ENCODE data around the gene ENC1.

The ENC1 gene

GRCh38 chr5:74657165-74657564, 16.6 kb upstream of the ENC1 start:
- DNase-seq (ENCODE audit: low read depth) = no peak

DNA sequence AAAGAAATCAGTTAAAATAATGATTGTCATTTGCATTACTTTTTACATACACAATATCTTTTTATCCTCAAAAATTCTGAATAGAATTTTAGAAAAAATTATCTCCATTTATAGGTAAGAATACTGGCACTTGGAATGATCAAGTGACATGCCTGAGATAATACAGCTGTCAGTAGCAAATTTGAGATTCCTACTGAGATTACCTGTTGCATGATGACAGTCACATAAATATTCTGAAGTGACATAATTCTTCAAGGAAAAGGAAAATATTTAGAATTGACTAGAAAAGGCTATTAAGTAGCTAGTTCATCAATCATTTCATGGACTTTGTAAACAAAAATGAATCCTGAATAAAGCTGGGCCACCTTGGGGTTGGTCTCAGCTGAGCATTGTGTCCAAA, 15.2 kb upstream of the ENC1 start:
- DNase-seq (ENCODE audit: low read depth) = no peak

DNA sequence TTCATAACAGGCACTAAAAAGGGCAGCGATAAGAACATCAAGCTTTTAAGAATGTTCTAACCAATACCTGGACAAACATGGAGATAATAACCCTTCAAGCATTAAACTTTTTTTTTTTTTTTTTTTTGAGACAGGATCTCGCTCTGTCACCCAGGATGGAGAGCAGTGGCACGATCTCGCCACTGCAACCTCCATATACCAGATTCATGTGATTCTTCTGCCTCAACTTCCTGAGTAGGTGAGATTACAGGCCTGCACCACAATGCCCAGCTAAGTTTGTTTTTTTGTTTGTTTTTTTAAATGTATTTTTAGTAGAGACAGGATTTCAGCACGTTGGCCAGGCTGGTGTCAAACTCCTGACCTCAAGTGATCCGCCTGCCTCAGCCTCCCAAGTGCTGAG, 14.7 kb upstream of the ENC1 start:
- DNase-seq (ENCODE audit: low read depth) = no peak

GRCh38 chr5:74653991-74654390, 13.5 kb upstream of the ENC1 start:
- no peak for DNase-seq (ENCODE audit: low read depth)

DNA sequence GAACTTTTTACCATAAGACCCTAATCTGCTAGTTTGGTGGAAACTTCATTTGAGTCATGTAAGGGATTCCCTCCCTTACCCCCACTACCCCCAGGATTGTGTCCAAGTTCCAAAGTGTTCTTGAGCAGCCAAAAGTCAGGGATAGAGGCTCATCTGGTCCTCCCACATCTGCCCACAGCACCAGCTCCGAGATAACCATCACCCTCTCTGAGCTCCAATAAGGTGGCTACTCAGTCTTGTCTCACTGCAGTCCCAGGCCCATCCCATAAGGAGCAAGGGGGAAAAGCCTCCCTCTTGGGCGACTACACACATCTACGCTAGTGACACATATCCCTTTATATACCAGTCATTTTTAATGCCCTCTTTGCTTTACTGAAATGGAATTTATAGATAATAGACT, 12.0 kb upstream of the ENC1 start:
- no peak for DNase-seq (ENCODE audit: low read depth)

DNA sequence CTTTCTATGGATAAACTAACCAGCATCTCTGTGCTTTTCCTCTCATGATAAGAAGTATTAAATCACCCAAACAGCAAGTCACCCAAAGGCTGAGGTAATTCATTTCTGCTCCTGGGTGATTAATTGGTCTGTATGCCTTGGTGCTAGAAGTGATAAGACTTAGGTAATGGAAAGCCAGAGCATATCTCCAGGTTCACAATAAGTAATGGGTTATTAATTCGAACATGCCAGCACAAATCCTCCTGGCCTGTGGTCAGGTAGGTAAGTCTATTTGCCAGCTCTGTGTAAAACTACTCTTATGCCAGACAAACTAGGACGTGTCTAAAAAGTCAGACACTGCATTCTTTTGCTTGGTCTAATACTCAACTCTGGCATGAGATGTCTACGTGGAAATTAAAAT, 11.2 kb upstream of the ENC1 start:
- DNase-seq (ENCODE audit: low read depth) = no peak

GRCh38 chr5:74649421-74649973, 9.0 kb upstream of the ENC1 start:
- DNase-seq (ENCODE audit: low read depth) = no peak

DNA sequence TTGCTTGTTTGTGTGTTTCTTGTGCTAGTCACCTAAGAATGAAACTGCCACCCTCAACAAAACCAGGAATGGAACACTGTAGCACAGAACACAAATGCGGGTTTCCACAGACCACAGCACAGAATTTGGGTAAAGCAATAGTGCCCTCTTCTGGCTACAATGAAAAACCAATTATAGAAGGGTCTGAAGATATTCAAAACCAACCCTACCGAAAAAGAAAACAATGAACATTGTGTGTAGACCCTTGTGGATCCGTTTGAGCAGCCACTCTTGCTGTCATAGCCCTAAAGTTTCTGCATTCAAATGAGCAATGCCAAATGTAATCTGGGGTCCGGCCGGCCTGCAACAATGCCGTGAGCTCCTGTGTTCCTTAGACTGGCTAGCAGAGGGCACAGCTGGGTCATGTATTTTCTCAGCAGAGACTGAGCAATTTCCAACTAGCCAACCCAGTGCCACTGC, 8.3 kb upstream of the ENC1 start:
- no peak for DNase-seq (ENCODE audit: low read depth)

DNA sequence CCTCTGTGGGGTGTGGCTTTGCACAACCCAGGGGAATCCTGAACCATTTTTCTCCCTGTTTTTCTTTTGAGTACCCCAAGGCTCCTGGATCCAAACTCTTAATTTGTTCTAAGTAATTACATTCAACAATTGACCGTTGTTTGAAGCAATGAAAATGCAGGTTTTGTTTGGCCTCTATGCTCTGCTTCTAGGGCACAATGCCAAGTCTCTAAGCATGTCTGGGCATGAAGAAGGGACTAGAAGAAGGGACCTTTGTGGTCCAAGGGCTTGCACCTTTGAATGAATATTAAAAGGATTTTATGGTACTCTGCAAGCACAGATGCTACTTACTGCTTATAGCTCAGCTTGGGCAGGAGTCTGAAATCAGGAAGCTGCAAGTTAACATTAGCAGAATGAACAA, 6.6 kb upstream of the ENC1 start:
- no peak for DNase-seq (ENCODE audit: low read depth)

GRCh38 chr5:74643111-74643562, 2.6 kb upstream of the ENC1 start:
- DNase-seq (ENCODE audit: low read depth) = no peak

GRCh38 chr5:74642543-74642863, 2.0 kb upstream of the ENC1 start:
- DNase-seq (ENCODE audit: low read depth) = no peak

- no peak for DNase-seq (ENCODE audit: low read depth)
Observed at GRCh38 chr5:74641735-74642542, 1.4 kb upstream of the ENC1 start.

- no peak for DNase-seq (ENCODE audit: low read depth)
Observed at GRCh38 chr5:74640954-74641734, 616 bp upstream of the ENC1 start.

DNA sequence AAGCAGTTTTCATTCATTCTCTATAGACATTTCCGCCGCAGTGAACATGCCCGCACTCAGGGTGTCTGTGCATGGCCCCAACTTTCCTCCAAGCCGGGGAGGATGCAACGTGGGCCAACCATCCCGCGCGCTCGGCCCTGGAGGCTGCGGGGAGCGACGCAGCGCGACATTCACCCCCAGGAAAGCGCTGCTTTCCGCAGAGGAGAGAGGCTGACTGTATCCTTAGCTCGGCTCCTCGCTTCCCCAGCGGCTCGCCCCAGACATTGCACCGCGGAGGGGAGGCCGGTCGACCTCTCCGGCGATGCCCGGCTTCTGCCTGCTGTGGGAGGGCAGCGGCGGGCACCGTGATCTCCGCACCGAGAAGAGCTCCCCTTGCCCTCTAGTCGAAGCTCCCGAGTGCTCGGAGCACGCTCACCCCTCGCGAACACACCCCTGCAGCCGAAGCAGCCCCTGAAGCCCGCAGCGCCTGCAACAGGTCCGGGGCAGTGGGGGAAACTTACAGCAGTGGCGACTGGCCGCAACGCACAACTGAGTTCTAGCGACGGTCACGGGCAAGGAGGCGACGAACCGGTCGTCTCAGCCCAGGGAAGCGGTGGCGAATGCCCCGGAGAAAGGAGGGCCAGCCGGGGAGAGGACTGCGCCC, 600 bp downstream of the ENC1 start:
- no peak for DNase-seq (ENCODE audit: low read depth)

GRCh38 chr5:74638970-74639806, 1.3 kb downstream of the ENC1 start:
- no peak for DNase-seq (ENCODE audit: low read depth)

- DNase-seq (ENCODE audit: low read depth) = no peak
Observed at GRCh38 chr5:74638544-74638969, 2.0 kb downstream of the ENC1 start.

DNA sequence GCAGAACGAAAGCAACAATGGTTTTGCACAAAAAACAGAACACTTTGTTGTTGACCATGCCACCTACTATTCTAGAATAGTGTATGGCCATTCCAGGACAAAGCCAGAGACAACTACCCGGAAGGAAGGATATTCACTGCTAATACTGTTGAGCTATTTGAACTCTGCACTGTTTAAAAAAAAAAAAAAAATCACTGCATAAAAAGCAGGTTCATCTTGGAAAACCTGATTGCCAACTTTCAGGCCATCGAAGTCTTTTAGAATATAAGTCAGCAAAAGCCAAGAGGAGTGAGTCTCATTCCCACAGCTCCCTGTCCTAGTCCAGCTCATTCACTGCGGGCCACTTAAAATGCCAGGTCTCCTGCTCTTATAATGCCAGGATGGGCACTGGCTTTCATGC, 4.0 kb downstream of the ENC1 start:
- no peak for DNase-seq (ENCODE audit: low read depth)

GRCh38 chr5:74636149-74636548, 4.4 kb downstream of the ENC1 start:
- DNase-seq (ENCODE audit: low read depth) = no peak

GRCh38 chr5:74634611-74635286, 5.8 kb downstream of the ENC1 start:
- no peak for DNase-seq (ENCODE audit: low read depth)

GRCh38 chr5:74633695-74634094, 6.8 kb downstream of the ENC1 start:
- no peak for DNase-seq (ENCODE audit: low read depth)

DNA sequence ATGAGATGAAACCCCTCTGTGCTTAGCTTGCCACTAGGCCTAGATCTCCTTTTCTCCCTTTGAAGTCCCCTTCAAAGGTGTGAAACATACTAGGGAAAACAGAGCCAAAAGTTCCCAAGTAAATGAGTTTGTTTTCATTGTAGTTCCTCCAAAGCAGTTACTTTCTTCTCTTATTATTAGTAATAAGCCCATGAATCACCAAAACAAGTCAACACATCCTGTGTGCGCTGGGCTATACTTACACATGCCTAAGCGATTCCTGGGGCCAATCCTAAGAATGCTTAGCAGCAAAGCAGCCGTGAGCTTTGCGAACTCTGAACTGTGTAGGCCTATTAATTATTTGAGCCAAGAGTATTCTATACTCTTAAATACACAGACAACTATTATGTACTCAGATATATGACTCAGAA, 7.6 kb downstream of the ENC1 start:
- DNase-seq (ENCODE audit: low read depth) = no peak

All from stimulated activated CD8-positive, alpha-beta memory T cell treated with anti-CD3 and anti-CD28 coated beads, Interleukin-15, amount 100 ng/mL, for 24 hours (primary cell).